Vagina (tissue), 2 donors: ENCODE data around the gene DCHS2.

ENCODE experiments used
- CTCF ChIP-seq, 3 experiments: fragments of 450-650 bp in 2 of 3; fragments of 200-600 bp in 1 of 3; sonication (generic) in 1 of 3; IDR thresholded peaks; one replicate each; pipeline ENCODE4 v1.5.1; 2017 to 2019; ENCODE audit warnings: antibody characterized with exemption in 3 of 3, mild to moderate bottlenecking in 2 of 3, moderate library complexity in 2 of 3
- POLR2A ChIP-seq, 2 donors: fragments of 450-650 bp; IDR thresholded peaks; one replicate each; pipeline ENCODE4 v1.6.1; 2017; ENCODE audit warnings: antibody characterized with exemption in 2 of 2, mild to moderate bottlenecking in 2 of 2, moderate library complexity in 2 of 2
- POLR2AphosphoS5 ChIP-seq, 2 donors: sonication (generic); formaldehyde crosslinking; IDR thresholded peaks; one replicate each; pipeline ENCODE4 v1.9.0; 2017; ENCODE audit warnings: antibody characterized with exemption in 2 of 2, mild to moderate bottlenecking in 2 of 2, low read depth in 1 of 2; ENCODE audit not compliant: insufficient read depth in 1 of 2

GRCh38 chr4:154276496-154276895 is 215.1 kb downstream of the DCHS2 start:
- TF ChIP-seq POLR2A (IDR thresholded peaks at IDR 0.05) (no peak), CTCF (IDR thresholded peaks at IDR 0.05) (no peak), POLR2AphosphoS5 (IDR thresholded peaks at IDR 0.05; ENCODE audit: insufficient read depth in 1 of 2, low read depth in 1 of 2) (no peak)
